Spleen (tissue), 11 donors: Measurements from ENCODE around the gene HYAL1. TPM values are rescaled to one million over a fixed set of nuclear protein-coding genes. Genes with fewer than 3 reads are reported as not detected.

ENCODE experiments used
- DNase-seq: peaks from one replicate; pipeline ENCODE4 v3.0.0-alpha.2; 2020
- H3K27ac ChIP-seq, 8 donors: fragments of 200-600 bp; sonication (generic) in 7 of 8; 1 replicate in 4 of 8; 2 replicates in 4 of 8; pipeline versions ENCODE4 v1.5.0 to v1.8.0; 2016 to 2021; ENCODE audit warnings: inconsistent platforms in 4 of 8, mild to moderate bottlenecking in 4 of 8, moderate library complexity in 1 of 8
- H3K27me3 ChIP-seq, 7 donors: fragments of 200-600 bp; sonication (generic) in 6 of 7; replicated peaks in 1 of 7; 1 replicate in 4 of 7; 2 replicates in 3 of 7; pipeline versions ENCODE4 v1.5.0 to v1.8.0; 2016 to 2021; ENCODE audit warnings: inconsistent platforms in 3 of 7, mild to moderate bottlenecking in 1 of 7
- H3K36me3 ChIP-seq, 6 donors: fragments of 200-600 bp; sonication (generic) in 5 of 6; 1 replicate in 4 of 6; 2 replicates in 2 of 6; pipeline versions ENCODE4 v1.5.0 to v1.8.0; 2016 to 2021; ENCODE audit warnings: inconsistent platforms in 2 of 6
- H3K4me1 ChIP-seq, 6 donors: fragments of 200-600 bp; sonication (generic) in 5 of 6; 1 replicate in 3 of 6; 2 replicates in 3 of 6; pipeline versions ENCODE4 v1.5.0 to v1.8.0; 2016 to 2021; ENCODE audit warnings: inconsistent platforms in 3 of 6
- H3K4me3 ChIP-seq, 8 donors: fragments of 200-600 bp; sonication (generic) in 7 of 8; 1 replicate in 4 of 8; 2 replicates in 4 of 8; pipeline versions ENCODE4 v1.5.0 to v1.8.0; 2016 to 2021; ENCODE audit warnings: inconsistent platforms in 4 of 8, mild to moderate bottlenecking in 4 of 8, moderate library complexity in 2 of 8
- H3K9me3 ChIP-seq, 8 donors: fragments of 200-600 bp; sonication (generic) in 7 of 8; 1 replicate in 4 of 8; 2 replicates in 4 of 8; pipeline versions ENCODE4 v1.5.0 to v1.8.0; 2016 to 2021; ENCODE audit warnings: inconsistent platforms in 4 of 8
- POLR2A ChIP-seq, 3 donors: fragments of 450-650 bp; IDR thresholded peaks; one replicate each; pipeline ENCODE4 v1.5.1; 2017; ENCODE audit warnings: antibody characterized with exemption in 3 of 3, mild to moderate bottlenecking in 1 of 3
- POLR2AphosphoS5 ChIP-seq, 3 donors: sonication (generic); formaldehyde crosslinking; IDR thresholded peaks; one replicate each; pipeline ENCODE4 v1.5.1; 2017; ENCODE audit warnings: antibody characterized with exemption in 3 of 3
- WGBS, 5 donors: extraction: QIAGEN DNeasy Blood & Tissue Kit in 3 of 5; methylation state at CpG; one replicate each; pipeline versions ENCODE4 v1.1.5 to v1.1.7; 2013 to 2018; 5-methylcytosine and 5-hydroxymethylcytosine counted together
- intact Hi-C: fragments of 100-400 bp; cut with DNase I; formaldehyde crosslinking; loops from one replicate; pipeline ENCODE4 v1.15.0; 2023; ENCODE audit warnings: low total_unique reads
- polyA plus RNA-seq, 3 donors: library from polyadenylated mRNA; stranded (reverse); fragments of 200-250 nt; gene quantifications; one replicate each; pipeline ENCODE4 v1.2.1, GENCODE V29; 2013
- total RNA-seq, 7 donors: library from RNA; depleted of rRNA in 3 of 7; stranded (reverse); fragments of >200 nt in 3 of 7; fragmentation: NEBNext Ultra II Directional in 4 of 7; extraction: Animal tissue kit (Norgen Biotek cat#: 25700) in 4 of 7; gene quantifications; one replicate each; pipeline versions ENCODE4 v1.1.0 to v1.2.1, GENCODE V29; 2016 to 2021
- TF ChIP-seq, protein P1 (sequence below), 11 experiments: fragments of 200-600 bp in 7 of 11; fragments of 450-650 bp in 4 of 11; sonication (generic) in 4 of 11; IDR thresholded peaks in 8 of 11; conservative IDR thresholded peaks in 3 of 11; 1 replicate in 7 of 11; 2 replicates in 4 of 11; pipeline versions ENCODE4 v1.4.0 to v1.8.0; 2016 to 2021; ENCODE audit warnings: antibody characterized with exemption in 11 of 11, inconsistent platforms in 4 of 11, mild to moderate bottlenecking in 1 of 11
- donor health status: healthy with polysubstance abuse.
- donor health status: DM: no; HTN: no; CAD: no; lungs with moderate emphysema.
- donor health status: DM: no; HTN: no; CAD: no.
- donor health status: Bipolar disorder and iron deficiency.
- donor health status: healthy.
- donor health status: DM: no; HTN: no; CAD: no.
- donor health status: DM: yes; HTN: yes; CAD: no.

HYAL1 gene
- total and polyA plus RNA-seq, 10 donors: 18.2 to 172 (median 97.8) TPM

DNA sequence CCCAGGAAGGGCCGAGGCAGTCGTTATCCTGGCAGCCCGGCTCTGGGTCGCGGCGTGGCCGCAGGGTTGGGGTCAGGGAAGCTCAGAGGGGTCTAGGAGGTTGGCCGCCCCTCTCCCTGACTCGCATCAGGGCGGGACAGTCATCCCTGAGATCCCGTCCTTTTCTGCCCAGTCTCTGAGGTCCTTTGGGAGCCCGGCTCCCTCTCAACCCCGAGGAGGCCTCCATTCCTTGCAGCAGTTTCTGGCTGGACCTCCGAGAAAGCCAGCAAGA, 18.7 kb upstream of the HYAL1 start:
- TF ChIP-seq, protein P1, sequence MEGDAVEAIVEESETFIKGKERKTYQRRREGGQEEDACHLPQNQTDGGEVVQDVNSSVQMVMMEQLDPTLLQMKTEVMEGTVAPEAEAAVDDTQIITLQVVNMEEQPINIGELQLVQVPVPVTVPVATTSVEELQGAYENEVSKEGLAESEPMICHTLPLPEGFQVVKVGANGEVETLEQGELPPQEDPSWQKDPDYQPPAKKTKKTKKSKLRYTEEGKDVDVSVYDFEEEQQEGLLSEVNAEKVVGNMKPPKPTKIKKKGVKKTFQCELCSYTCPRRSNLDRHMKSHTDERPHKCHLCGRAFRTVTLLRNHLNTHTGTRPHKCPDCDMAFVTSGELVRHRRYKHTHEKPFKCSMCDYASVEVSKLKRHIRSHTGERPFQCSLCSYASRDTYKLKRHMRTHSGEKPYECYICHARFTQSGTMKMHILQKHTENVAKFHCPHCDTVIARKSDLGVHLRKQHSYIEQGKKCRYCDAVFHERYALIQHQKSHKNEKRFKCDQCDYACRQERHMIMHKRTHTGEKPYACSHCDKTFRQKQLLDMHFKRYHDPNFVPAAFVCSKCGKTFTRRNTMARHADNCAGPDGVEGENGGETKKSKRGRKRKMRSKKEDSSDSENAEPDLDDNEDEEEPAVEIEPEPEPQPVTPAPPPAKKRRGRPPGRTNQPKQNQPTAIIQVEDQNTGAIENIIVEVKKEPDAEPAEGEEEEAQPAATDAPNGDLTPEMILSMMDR (IDR thresholded peaks at IDR 0.05 in 8 of 11, conservative IDR thresholded peaks at IDR 0.05 in 3 of 11): no peak
- TF ChIP-seq POLR2AphosphoS5 (IDR thresholded peaks at IDR 0.05) (no peak), POLR2A (IDR thresholded peaks at IDR 0.05) (no peak)
- 18 to 35% (median 32%) methylated on average over 7 to 14 of the region's 14 CpGs for WGBS, 5 donors
- H3K9me3 ChIP-seq: no peaks in the 10 kb centered on the region
- H3K27ac ChIP-seq: peak overlapping the region; percentile 86 to 96 (median 93)
- H3K36me3 ChIP-seq: peaks cover 2 to 64% (median 37%) of the 10 kb centered on the region in 6 donors
- intact Hi-C loops: loop anchor here (10.0 kb wide), 1 partner anchor 87 kb away; the partner anchor contains the start of gene GNAI2
- no peak for DNase-seq
- H3K27me3 ChIP-seq: no peaks in the 10 kb centered on the region
- peak overlapping the region; percentile 72 to 97 (median 90) for H3K4me3 ChIP-seq
- peaks cover 28 to 93% (median 89%) of the 10 kb centered on the region in 6 donors for H3K4me1 ChIP-seq

DNA sequence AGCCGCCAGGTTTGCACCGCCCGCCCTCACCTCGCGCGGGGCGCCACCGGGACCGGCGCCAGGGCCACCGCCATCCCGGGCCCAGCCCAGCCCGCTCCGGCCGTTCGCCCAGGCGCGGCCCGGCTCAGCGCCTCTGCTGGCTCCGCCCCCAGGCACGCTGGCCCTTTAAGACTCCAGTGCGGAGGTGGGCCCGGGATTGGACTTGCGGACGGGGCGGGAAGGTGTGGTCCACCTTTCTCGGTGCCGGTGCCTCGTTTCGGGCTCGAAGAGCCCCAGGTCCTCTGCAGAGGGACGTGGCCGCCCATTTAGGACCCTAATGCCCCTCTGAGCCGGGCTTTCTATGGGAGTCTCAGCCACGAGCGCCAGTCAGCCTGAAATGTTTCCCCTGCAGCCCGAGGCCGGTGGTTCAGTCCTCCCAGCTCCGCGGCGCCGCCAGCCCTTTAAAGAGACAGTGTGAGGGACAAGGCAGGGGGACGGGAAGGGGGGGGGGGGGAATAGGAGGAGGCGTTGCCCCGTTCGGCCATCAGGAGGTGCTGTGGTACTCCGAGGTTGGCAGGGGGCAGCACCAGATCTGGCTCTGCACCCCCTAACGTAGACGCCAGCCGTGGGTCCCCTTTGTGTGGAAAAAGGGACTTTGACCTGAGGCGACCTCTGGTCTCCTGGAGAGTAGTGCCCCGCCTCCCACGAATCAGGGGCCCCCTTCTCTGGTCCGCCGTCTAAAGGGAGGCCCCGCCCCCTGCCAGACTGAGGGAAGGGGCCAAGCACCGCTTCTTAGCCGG, 18.2 kb upstream of the HYAL1 start:
- Histone ChIP-seq H3K9me3 (no peaks in the 10 kb centered on the region), H3K27me3 (no peaks in the 10 kb centered on the region), H3K4me1 (peaks cover 30 to 93% (median 89%) of the 10 kb centered on the region in 6 donors), H3K27ac (peak overlapping the region; percentile 86 to 96 (median 93)), H3K4me3 (peak overlapping the region; percentile 72 to 97 (median 90)), H3K36me3 (peaks cover 2 to 66% (median 37%) of the 10 kb centered on the region in 6 donors)
- WGBS, 5 donors: 0 to 2% (median 1%) methylated on average over 23 to 59 of the region's 59 CpGs
- TF ChIP-seq POLR2A (IDR thresholded peaks at IDR 0.05) (peak in 1 of 3 donors; percentile 5), POLR2AphosphoS5 (IDR thresholded peaks at IDR 0.05) (peak; percentile 54 to 75 (median 68))
- TF ChIP-seq, protein P1 (IDR thresholded peaks at IDR 0.05 in 8 of 11, conservative IDR thresholded peaks at IDR 0.05 in 3 of 11): peak; percentile 27 to 85 (median 62)
- intact Hi-C loops: loop anchor here (10.0 kb wide), 1 partner anchor 87 kb away; the partner anchor contains the start of gene GNAI2
- DNase-seq: peak; percentile 96

DNA sequence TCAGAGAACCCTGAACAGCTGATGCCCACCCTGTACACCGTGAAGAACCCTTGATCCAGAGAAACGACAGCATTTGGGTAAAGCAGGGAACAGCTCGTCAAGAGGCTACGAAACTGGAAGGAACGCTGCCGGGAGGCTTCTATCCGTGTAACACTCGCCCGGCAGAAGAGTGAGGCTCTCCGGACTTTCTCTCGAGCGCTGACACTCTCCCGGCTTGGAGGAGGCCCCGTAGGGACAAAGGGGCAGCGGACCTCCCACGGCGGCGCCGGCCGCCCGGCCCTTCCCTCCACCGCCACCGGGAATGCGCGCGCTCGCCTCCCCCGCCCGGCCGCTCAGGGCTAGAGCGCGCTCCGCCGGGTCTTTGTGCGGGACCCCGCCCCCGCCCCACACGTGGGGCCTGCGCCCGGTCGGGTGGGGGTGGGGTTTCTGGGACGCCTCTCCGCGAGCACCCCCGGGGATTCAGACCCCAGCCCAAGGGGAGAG, 17.5 kb upstream of the HYAL1 start:
- H3K4me1 ChIP-seq: peaks cover 32 to 93% (median 89%) of the 10 kb centered on the region in 6 donors
- no peaks in the 10 kb centered on the region for H3K9me3 ChIP-seq
- intact Hi-C loops: loop anchor here (10.0 kb wide), 1 partner anchor 86 kb away; the partner anchor contains the start of gene GNAI2

More for the DNA sequence above, 17.5 kb upstream of the HYAL1 start:
- TF ChIP-seq POLR2A (IDR thresholded peaks at IDR 0.05) (no peak), POLR2AphosphoS5 (IDR thresholded peaks at IDR 0.05) (peak in 1 of 3 donors; percentile 40)
- TF ChIP-seq, protein P1 (IDR thresholded peaks at IDR 0.05 in 8 of 11, conservative IDR thresholded peaks at IDR 0.05 in 3 of 11): no peak
- no peaks in the 10 kb centered on the region for H3K27me3 ChIP-seq
- H3K4me3 ChIP-seq: peak overlapping the region; percentile 72 to 97 (median 90)
- peak overlapping the region; percentile 86 to 96 (median 93) for H3K27ac ChIP-seq
- DNase-seq: peak; percentile 93
- 0 to 6% (median 1%) methylated on average over 7 to 45 of the region's 45 CpGs for WGBS, 5 donors
- peaks cover 2 to 66% (median 31%) of the 10 kb centered on the region in 6 donors for H3K36me3 ChIP-seq
